GM21529 (cell line): ENCODE data around the gene SERPINB6.
"Not testable (repeated sequence)": the region's sequence is repeated elsewhere in the genome, so short reads cannot be mapped to it uniquely, and the experiment has no call there.

ENCODE experiments used
- ATAC-seq: cut with Tn5 transposase; IDR thresholded peaks from one replicate; pipeline ENCODE4 v1.9.1; 2021; ENCODE audit not compliant: unreplicated experiment

SERPINB6 gene

GRCh38 chr6:2971420-2972218, at the start of gene SERPINB6:
Gene SERPINB6, minus strand, starts transcription at chr6:2971567. Its CDS starts 12,235 bp downstream, at chr6:2959332.
- peak; percentile 37 for ATAC-seq

GRCh38 chr6:3019749-3020320, 48.5 kb upstream of the SERPINB6 start:
- ATAC-seq = no peak

GRCh38 chr6:3019065-3019464, 47.7 kb upstream of the SERPINB6 start:
- ATAC-seq = no peak

- ATAC-seq = no peak
Observed at GRCh38 chr6:3017304-3017703, 45.9 kb upstream of the SERPINB6 start.

GRCh38 chr6:3016473-3017280, 45.3 kb upstream of the SERPINB6 start:
- ATAC-seq = no peak

GRCh38 chr6:3015144-3015543, 43.8 kb upstream of the SERPINB6 start:
- no peak for ATAC-seq

- no peak for ATAC-seq
Observed at GRCh38 chr6:3014675-3015066, 43.3 kb upstream of the SERPINB6 start.

- no peak for ATAC-seq
Observed at GRCh38 chr6:3013901-3014674, 42.7 kb upstream of the SERPINB6 start.

- no peak for ATAC-seq
Observed at GRCh38 chr6:3013486-3013885, 42.1 kb upstream of the SERPINB6 start.

- no peak for ATAC-seq
Observed at GRCh38 chr6:3011592-3011991, 40.2 kb upstream of the SERPINB6 start.

- no peak for ATAC-seq
Observed at GRCh38 chr6:3011158-3011557, 39.8 kb upstream of the SERPINB6 start.

- ATAC-seq = no peak
Observed at GRCh38 chr6:3009930-3010329, 38.6 kb upstream of the SERPINB6 start.

- ATAC-seq = not testable (repeated sequence)
Observed at GRCh38 chr6:3008712-3009265, 37.4 kb upstream of the SERPINB6 start.

GRCh38 chr6:3007571-3007970, 36.2 kb upstream of the SERPINB6 start:
- ATAC-seq = no peak

GRCh38 chr6:3006476-3006875, 35.1 kb upstream of the SERPINB6 start:
- ATAC-seq = no peak

- no peak for ATAC-seq
Observed at GRCh38 chr6:3005874-3006273, 34.5 kb upstream of the SERPINB6 start.

GRCh38 chr6:3005077-3005476, 33.7 kb upstream of the SERPINB6 start:
- no peak for ATAC-seq

- ATAC-seq = not testable (repeated sequence)
Observed at GRCh38 chr6:3003226-3003625, 31.9 kb upstream of the SERPINB6 start.

GRCh38 chr6:3001773-3002293, 30.5 kb upstream of the SERPINB6 start:
- peak; percentile 34 for ATAC-seq

- no peak for ATAC-seq
Observed at GRCh38 chr6:3001146-3001772, 29.9 kb upstream of the SERPINB6 start.
